Epithelial cell of esophagus (primary cell): ENCODE measurements around the gene DBP.

Source experiments
- DNase-seq: peaks from one replicate; pipeline ENCODE4 v3.0.0; 2010; ENCODE audit warnings: low read depth
- H3K4me3 ChIP-seq: 2 replicates; pipeline ENCODE4 v1.5.1; 2011; ENCODE audit warnings: mild to moderate bottlenecking, low read length, control low read depth
- TF ChIP-seq, protein P1 (sequence below): IDR thresholded peaks from 2 replicates; pipeline ENCODE4 v1.5.1; 2011; ENCODE audit warnings: low read depth, mild to moderate bottlenecking, low read length, control low read depth, inconsistent platforms; ENCODE audit not compliant: insufficient read depth; ENCODE audit errors: missing control alignments

Gene DBP

DNA sequence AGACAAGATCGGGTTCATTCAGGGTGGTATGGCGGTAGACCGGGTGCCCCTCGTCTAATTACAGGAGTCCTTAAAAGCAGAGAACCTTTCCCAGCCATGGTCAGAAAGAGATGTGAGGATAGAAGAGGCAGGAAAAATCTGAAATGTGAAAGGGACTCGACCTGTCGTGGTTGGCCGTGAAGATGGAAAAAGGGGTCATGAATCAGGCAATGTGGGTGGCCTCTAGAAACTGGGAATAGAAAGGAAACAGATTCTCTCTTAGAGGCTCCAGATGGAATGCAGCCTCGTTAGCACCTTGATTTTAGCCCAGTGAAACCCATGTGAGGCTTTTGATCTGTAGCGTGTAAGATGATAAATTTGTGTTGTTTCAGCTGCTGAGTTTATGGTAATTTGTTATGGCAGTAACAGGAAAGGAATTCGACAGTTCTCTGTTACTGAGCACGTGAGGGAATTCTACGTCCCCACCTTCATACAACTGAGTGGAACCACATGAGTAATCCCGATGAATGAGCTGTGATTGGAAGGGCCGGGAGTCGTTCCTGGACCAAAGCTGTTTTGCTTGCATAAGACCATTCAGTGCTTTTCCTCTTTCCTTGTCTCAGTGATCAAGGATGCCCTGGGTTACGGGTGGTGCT, 19.8 kb upstream of the DBP start:
- peak; percentile 95 for DNase-seq
- TF ChIP-seq, protein P1, sequence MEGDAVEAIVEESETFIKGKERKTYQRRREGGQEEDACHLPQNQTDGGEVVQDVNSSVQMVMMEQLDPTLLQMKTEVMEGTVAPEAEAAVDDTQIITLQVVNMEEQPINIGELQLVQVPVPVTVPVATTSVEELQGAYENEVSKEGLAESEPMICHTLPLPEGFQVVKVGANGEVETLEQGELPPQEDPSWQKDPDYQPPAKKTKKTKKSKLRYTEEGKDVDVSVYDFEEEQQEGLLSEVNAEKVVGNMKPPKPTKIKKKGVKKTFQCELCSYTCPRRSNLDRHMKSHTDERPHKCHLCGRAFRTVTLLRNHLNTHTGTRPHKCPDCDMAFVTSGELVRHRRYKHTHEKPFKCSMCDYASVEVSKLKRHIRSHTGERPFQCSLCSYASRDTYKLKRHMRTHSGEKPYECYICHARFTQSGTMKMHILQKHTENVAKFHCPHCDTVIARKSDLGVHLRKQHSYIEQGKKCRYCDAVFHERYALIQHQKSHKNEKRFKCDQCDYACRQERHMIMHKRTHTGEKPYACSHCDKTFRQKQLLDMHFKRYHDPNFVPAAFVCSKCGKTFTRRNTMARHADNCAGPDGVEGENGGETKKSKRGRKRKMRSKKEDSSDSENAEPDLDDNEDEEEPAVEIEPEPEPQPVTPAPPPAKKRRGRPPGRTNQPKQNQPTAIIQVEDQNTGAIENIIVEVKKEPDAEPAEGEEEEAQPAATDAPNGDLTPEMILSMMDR = no peak
- no peak overlapping the region for H3K4me3 ChIP-seq

GRCh38 chr19:48654299-48655059, 17.3 kb upstream of the DBP start:
- no peak for DNase-seq
- H3K4me3 ChIP-seq = no peak overlapping the region
- TF ChIP-seq, protein P1 = no peak

GRCh38 chr19:48651683-48652048, 14.5 kb upstream of the DBP start:
- TF ChIP-seq, protein P1 = no peak
- H3K4me3 ChIP-seq = no peak overlapping the region
- no peak for DNase-seq

DNA sequence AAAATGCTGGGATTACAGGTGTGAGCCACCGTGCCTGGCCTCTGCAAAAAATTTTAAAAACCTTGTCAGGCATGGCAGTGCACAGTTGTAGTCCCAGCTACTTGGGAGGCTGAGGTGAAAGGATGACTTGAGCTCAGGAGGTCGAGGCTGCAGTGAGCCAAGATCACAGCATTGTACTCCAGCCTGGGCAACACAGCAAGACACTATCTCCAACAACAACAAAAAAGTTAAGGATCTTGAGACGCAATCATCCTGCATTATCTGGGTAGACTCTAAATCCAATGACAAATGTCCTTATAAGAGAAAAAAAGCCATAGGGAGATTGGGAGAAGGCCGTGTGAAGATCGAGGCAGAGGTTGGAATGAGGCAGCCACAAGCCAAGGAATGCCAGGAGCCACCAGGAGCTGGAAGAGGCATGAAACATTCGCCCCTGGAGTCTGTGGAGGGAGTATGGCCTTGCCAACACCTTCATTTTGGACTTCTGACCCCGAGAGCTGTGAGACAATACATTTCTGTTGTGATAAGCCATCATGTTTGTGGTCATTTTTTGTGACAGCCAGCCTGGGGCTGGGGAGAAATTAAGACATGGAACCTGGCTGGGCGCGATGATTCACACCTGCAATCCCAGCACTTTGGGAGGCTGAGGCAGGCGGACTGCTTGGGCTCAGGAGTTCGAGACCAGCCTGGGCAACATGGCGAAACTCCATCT, 13.9 kb upstream of the DBP start:
- DNase-seq = no peak
- TF ChIP-seq, protein P1 = no peak
- H3K4me3 ChIP-seq = no peak overlapping the region

- TF ChIP-seq, protein P1 = no peak
- DNase-seq = no peak
- H3K4me3 ChIP-seq = no peak overlapping the region
These were observed 11.0 kb upstream of the DBP start for GRCh38 chr19:48648134-48648533.

DNA sequence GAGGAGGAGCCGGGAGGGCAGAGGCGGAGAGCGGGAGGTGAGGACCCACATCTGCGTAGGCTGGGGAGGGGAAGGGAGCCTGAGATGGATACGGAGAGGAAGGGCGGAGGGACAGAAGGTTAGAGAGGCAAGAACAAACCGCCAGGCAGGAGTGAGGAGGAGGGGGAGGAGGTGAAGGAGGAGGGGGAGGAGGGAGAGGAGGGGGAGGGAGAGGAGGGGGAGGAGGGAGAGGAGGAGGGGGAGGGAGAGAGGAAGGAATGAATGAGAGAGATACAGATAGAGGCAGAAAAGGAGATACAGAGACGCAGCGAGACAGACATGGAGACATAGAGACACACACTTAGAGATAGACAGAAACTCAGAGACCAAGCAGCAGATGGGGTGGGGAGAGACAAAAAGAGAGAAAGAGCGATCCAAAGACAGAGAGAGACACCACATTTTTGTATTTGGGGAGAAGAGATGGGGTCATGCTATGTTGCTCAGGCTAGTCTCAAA, 9.6 kb upstream of the DBP start:
- TF ChIP-seq, protein P1 = no peak
- peak overlapping the region; percentile 67 for H3K4me3 ChIP-seq
- no peak for DNase-seq
